ENCODE results near the gene PTPA. TPM values are rescaled to one million over a fixed set of nuclear protein-coding genes. Genes with fewer than 3 reads are reported as not detected.
A peak's percentile ranks its signal among the peaks of the same experiment; 100 is the strongest.

The PTPA gene
- total RNA-seq, 1 experiment from 2014 or later, result 91.8 TPM

GRCh38 chr9:129140397-129141065 lies 29.3 kb downstream of the PTPA start:
- no peaks in the 10 kb centered on the region for H3K27me3 Mint-ChIP-seq (ENCODE audit: insufficient read depth, unreplicated experiment)
- H3K27ac Mint-ChIP-seq (ENCODE audit: low read depth, unreplicated experiment), result peak overlapping the region; percentile 97
- BruUV-seq (replicated peaks), result no TSS peak
- peaks cover 30% of the 10 kb centered on the region for H3K4me1 Mint-ChIP-seq (ENCODE audit: insufficient read depth, unreplicated experiment)
- CTCF ChIA-PET, result interaction anchor here (0.5 to 9.2 kb wide), 17 partner anchors 10 to 499 kb away, joined by 3 to 103 read pairs (median 5); partner anchors contain the start of gene NTMT1
- intact Hi-C loops (cut with micrococcal nuclease), result loop anchor here (1.0 kb wide), 1 partner anchor 15 kb away; no protein-coding TSS in a partner anchor
- DNase-seq (ENCODE audit: unreplicated experiment), result peak; percentile 60
- H3K9me3 Mint-ChIP-seq (ENCODE audit: unreplicated experiment), result no peaks in the 10 kb centered on the region
- peak overlapping the region; percentile 74 for H3K4me3 Mint-ChIP-seq (ENCODE audit: unreplicated experiment)
- POLR2A ChIA-PET, result interaction anchor here (0.6 to 5.7 kb wide), 33 partner anchors 9 to 694 kb away, joined by 3 to 154 read pairs (median 5); partner anchors contain the start of genes IER5L, NTMT1, PTGES and SH3GLB2
- peaks cover 21% of the 10 kb centered on the region for H3K36me3 Mint-ChIP-seq (ENCODE audit: insufficient read depth, unreplicated experiment)
- TF ChIP-seq, protein P1, sequence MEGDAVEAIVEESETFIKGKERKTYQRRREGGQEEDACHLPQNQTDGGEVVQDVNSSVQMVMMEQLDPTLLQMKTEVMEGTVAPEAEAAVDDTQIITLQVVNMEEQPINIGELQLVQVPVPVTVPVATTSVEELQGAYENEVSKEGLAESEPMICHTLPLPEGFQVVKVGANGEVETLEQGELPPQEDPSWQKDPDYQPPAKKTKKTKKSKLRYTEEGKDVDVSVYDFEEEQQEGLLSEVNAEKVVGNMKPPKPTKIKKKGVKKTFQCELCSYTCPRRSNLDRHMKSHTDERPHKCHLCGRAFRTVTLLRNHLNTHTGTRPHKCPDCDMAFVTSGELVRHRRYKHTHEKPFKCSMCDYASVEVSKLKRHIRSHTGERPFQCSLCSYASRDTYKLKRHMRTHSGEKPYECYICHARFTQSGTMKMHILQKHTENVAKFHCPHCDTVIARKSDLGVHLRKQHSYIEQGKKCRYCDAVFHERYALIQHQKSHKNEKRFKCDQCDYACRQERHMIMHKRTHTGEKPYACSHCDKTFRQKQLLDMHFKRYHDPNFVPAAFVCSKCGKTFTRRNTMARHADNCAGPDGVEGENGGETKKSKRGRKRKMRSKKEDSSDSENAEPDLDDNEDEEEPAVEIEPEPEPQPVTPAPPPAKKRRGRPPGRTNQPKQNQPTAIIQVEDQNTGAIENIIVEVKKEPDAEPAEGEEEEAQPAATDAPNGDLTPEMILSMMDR (IDR thresholded peaks at IDR 0.05; ENCODE audit: unreplicated experiment), result no peak

DNA sequence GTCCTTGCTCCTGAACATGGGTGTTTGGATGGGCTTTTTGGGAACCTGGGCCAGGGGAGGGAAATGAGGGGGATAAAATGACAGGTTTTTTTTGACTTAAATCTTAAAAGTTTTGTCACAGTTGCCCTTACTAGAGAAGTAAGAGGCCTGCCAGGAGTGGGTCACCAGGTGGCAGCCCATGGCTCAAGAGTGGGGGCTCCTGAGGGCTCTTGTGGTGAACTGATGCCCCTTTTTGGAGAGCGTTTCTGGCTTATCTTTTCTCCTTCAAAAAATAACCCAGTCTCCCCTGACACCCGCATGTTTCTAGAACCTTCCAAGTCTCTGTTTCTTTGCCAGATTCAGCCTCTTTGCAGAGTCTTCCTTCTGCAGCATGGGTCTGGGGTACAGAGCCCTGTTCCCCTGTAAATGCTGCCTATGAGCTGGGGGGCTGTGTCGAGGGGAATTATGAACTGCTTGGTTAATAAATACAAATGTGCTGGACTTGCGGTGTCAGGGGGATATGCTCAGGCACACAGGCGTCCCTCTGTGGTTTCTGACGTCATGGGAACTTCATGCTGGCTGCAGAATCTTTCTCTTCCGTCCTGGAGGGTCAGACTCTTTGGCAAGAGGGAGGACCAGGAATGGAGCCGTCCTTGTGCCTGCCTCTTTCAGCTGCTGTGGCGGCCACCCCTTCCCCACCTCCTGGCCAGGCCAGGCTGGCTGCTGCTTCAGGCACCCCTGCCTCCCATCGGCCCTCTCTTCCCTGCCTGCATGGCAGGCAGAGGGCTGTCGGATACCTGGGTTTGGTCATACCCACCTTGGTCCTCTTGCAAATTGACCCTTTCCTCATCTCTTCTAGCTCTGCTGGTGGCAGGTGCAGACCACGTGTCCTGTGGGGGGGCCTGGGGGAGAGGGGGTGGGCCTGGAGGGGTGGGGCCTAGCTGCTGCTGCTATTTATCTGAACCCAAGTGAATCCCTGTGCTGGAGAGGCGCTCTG lies 30.1 kb downstream of the PTPA start:
- H3K4me1 Mint-ChIP-seq (ENCODE audit: insufficient read depth, unreplicated experiment), result peaks cover 30% of the 10 kb centered on the region
- peak; percentile 60 for DNase-seq (ENCODE audit: unreplicated experiment)
- no peaks in the 10 kb centered on the region for H3K9me3 Mint-ChIP-seq (ENCODE audit: unreplicated experiment)
- TF ChIP-seq, protein P1 (IDR thresholded peaks at IDR 0.05; ENCODE audit: unreplicated experiment), result no peak
- ChIA-PET CTCF (interaction anchor here (0.5 to 9.2 kb wide), 19 partner anchors 8 to 1079 kb away, joined by 3 to 103 read pairs (median 12); partner anchors contain the start of gene NTMT1), POLR2A (interaction anchor here (0.6 to 5.7 kb wide), 16 partner anchors 15 to 693 kb away, joined by 4 to 154 read pairs (median 9); partner anchors contain the start of genes IER5L and NTMT1)
- intact Hi-C loops (cut with micrococcal nuclease), result no loop called here
- H3K4me3 Mint-ChIP-seq (ENCODE audit: unreplicated experiment), result peak overlapping the region; percentile 74
- H3K27me3 Mint-ChIP-seq (ENCODE audit: insufficient read depth, unreplicated experiment), result no peaks in the 10 kb centered on the region
- peak overlapping the region; percentile 97 for H3K27ac Mint-ChIP-seq (ENCODE audit: low read depth, unreplicated experiment)
- peaks cover 21% of the 10 kb centered on the region for H3K36me3 Mint-ChIP-seq (ENCODE audit: insufficient read depth, unreplicated experiment)
- no TSS peak for BruUV-seq (replicated peaks)

- no TSS peak for BruUV-seq (replicated peaks)
- peaks cover 20% of the 10 kb centered on the region for H3K36me3 Mint-ChIP-seq (ENCODE audit: insufficient read depth, unreplicated experiment)
- intact Hi-C loops (cut with micrococcal nuclease), result no loop called here
These were observed 31.1 kb downstream of the PTPA start for GRCh38 chr9:129142138-129142935.

More at GRCh38 chr9:129142138-129142935, 31.1 kb downstream of the PTPA start:
- Mint-ChIP-seq H3K4me1 (ENCODE audit: insufficient read depth, unreplicated experiment) (peaks cover 30% of the 10 kb centered on the region), H3K9me3 (ENCODE audit: unreplicated experiment) (no peaks in the 10 kb centered on the region), H3K4me3 (ENCODE audit: unreplicated experiment) (peak overlapping the region; percentile 25), H3K27me3 (ENCODE audit: insufficient read depth, unreplicated experiment) (no peaks in the 10 kb centered on the region), H3K27ac (ENCODE audit: low read depth, unreplicated experiment) (no peak overlapping the region)
- ChIA-PET CTCF (interaction anchor here (0.6 to 9.2 kb wide), 23 partner anchors 9 to 1078 kb away, joined by 3 to 103 read pairs (median 5); partner anchors contain the start of gene NTMT1), POLR2A (interaction anchor here (0.5 to 5.7 kb wide), 10 partner anchors 15 to 488 kb away, joined by 3 to 154 read pairs (median 5); partner anchors contain the start of genes ENDOG, IER5L and NTMT1)
- TF ChIP-seq, protein P1 (IDR thresholded peaks at IDR 0.05; ENCODE audit: unreplicated experiment), result no peak
- no peak for DNase-seq (ENCODE audit: unreplicated experiment)
